ENCODE measurements around the gene FNDC3B. TPM values are rescaled to one million over a fixed set of nuclear protein-coding genes. Genes with fewer than 3 reads are reported as not detected.

Gene FNDC3B
- total RNA-seq, 1 donor from 2014 or later = 204 TPM

- DNase-seq (ENCODE audit: low spot score) = no peak
- TF ChIP-seq CTCF (IDR thresholded peaks at IDR 0.05; ENCODE audit: unreplicated experiment) = no peak
- Mint-ChIP-seq H3K36me3 (ENCODE audit: low read depth, unreplicated experiment) (peaks cover 8% of the 10 kb centered on the region), H3K27ac (ENCODE audit: unreplicated experiment) (no peak overlapping the region), H3K27me3 (ENCODE audit: unreplicated experiment) (peaks cover 2% of the 10 kb centered on the region), H3K9me3 (ENCODE audit: unreplicated experiment) (no peaks in the 10 kb centered on the region), H3K4me3 (ENCODE audit: unreplicated experiment) (no peak overlapping the region), H3K4me1 (ENCODE audit: unreplicated experiment) (peaks cover 22% of the 10 kb centered on the region)
Measured at GRCh38 chr3:172073262-172073915, 34.0 kb downstream of the FNDC3B start.

- Mint-ChIP-seq H3K9me3 (ENCODE audit: unreplicated experiment) (no peaks in the 10 kb centered on the region), H3K36me3 (ENCODE audit: low read depth, unreplicated experiment) (peaks cover 11% of the 10 kb centered on the region), H3K27me3 (ENCODE audit: unreplicated experiment) (peaks cover 2% of the 10 kb centered on the region), H3K4me3 (ENCODE audit: unreplicated experiment) (no peak overlapping the region), H3K4me1 (ENCODE audit: unreplicated experiment) (peaks cover 22% of the 10 kb centered on the region), H3K27ac (ENCODE audit: unreplicated experiment) (no peak overlapping the region)
- no peak for TF ChIP-seq CTCF (IDR thresholded peaks at IDR 0.05; ENCODE audit: unreplicated experiment)
- no peak for DNase-seq (ENCODE audit: low spot score)
Measured at GRCh38 chr3:172074032-172074431, 34.7 kb downstream of the FNDC3B start.

DNA sequence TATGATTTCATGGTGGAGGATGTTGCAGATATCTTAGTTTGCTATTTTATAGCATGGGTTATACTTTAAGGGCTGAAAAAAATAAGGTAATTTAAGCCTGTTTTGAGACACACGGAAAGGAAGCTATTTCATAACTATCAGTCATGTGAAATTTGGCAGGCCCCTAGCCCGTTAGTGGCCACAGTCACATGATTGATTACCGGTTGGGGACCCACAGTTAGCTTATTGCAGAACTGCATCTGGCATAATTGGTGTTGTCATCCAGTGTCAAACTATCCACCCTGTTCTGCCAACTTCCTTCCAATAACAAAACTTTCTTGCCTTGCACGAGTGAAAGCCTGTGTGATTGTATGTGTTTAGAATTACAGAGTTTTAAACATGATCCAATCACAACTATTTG lies 35.2 kb downstream of the FNDC3B start:
- peaks cover 16% of the 10 kb centered on the region for H3K36me3 Mint-ChIP-seq (ENCODE audit: low read depth, unreplicated experiment)
- no peak overlapping the region for H3K4me3 Mint-ChIP-seq (ENCODE audit: unreplicated experiment)

DNA sequence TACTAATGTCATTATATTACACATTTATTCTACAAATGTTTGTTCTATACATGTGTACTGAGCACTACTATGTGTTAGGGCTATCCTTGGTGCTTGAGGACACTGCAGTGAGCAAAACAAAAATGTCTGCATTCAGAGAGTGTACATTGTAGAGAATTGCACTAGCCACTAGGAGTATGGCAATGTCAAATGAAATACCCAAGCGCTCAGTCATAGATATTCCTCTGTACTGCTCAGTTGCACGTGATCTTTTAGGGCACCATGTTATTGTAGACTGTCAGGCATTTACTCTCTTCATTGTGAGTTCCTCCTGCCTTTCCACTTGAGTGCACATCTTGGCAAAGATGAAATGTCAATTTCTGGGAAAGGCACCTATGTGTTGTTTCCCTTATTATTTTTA lies 36.8 kb downstream of the FNDC3B start:
- H3K9me3 Mint-ChIP-seq (ENCODE audit: unreplicated experiment) = no peaks in the 10 kb centered on the region
- peaks cover 19% of the 10 kb centered on the region for H3K36me3 Mint-ChIP-seq (ENCODE audit: low read depth, unreplicated experiment)
- peaks cover 26% of the 10 kb centered on the region for H3K4me1 Mint-ChIP-seq (ENCODE audit: unreplicated experiment)
- H3K4me3 Mint-ChIP-seq (ENCODE audit: unreplicated experiment) = no peak overlapping the region
- no peak for TF ChIP-seq CTCF (IDR thresholded peaks at IDR 0.05; ENCODE audit: unreplicated experiment)
- no peak overlapping the region for H3K27ac Mint-ChIP-seq (ENCODE audit: unreplicated experiment)
- DNase-seq (ENCODE audit: low spot score) = no peak
- peaks cover 2% of the 10 kb centered on the region for H3K27me3 Mint-ChIP-seq (ENCODE audit: unreplicated experiment)

More for the DNA sequence above, 35.2 kb downstream of the FNDC3B start:
- peaks cover 2% of the 10 kb centered on the region for H3K27me3 Mint-ChIP-seq (ENCODE audit: unreplicated experiment)
- no peaks in the 10 kb centered on the region for H3K9me3 Mint-ChIP-seq (ENCODE audit: unreplicated experiment)
- peaks cover 23% of the 10 kb centered on the region for H3K4me1 Mint-ChIP-seq (ENCODE audit: unreplicated experiment)
- no peak overlapping the region for H3K27ac Mint-ChIP-seq (ENCODE audit: unreplicated experiment)
- DNase-seq (ENCODE audit: low spot score) = no peak
- no peak for TF ChIP-seq CTCF (IDR thresholded peaks at IDR 0.05; ENCODE audit: unreplicated experiment)

DNA sequence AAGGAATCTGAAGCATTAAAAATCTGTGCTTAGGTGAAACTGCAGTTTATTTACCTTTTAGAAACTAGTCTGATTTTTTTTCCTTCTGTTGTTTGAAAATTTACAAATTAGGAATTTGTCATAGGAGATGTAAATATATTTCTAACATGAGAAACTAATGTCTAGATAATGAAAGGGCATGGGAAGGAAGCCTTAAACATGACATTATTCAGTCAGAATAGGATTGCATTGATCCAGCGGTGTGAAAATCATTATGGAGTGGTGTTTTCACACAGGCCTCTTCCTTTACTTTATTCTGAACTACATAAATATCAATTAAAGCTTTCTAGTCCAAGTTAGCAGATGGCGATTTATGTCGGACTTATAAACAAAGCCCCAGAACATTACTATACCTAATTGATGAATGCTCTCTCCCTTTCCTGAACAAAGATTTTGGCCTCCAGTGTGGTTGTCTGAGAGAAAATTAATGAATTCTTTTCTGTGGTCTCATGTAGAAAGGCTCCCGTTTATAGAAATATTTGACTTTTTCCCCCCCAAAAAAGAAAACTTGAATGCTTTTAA lies 37.9 kb downstream of the FNDC3B start:
- no peak overlapping the region for H3K4me3 Mint-ChIP-seq (ENCODE audit: unreplicated experiment)
- no peak for DNase-seq (ENCODE audit: low spot score)
- H3K9me3 Mint-ChIP-seq (ENCODE audit: unreplicated experiment) = no peaks in the 10 kb centered on the region
- peaks cover 26% of the 10 kb centered on the region for H3K4me1 Mint-ChIP-seq (ENCODE audit: unreplicated experiment)
- TF ChIP-seq CTCF (IDR thresholded peaks at IDR 0.05; ENCODE audit: unreplicated experiment) = no peak
- H3K27me3 Mint-ChIP-seq (ENCODE audit: unreplicated experiment) = no peaks in the 10 kb centered on the region
- no peak overlapping the region for H3K27ac Mint-ChIP-seq (ENCODE audit: unreplicated experiment)
- H3K36me3 Mint-ChIP-seq (ENCODE audit: low read depth, unreplicated experiment) = peaks cover 19% of the 10 kb centered on the region

Measured in endothelial cell (in vitro differentiated cells).